ENCODE results near the gene FAM181A. TPM values are rescaled to one million over a fixed set of nuclear protein-coding genes. Genes with fewer than 3 reads are reported as not detected.

FAM181A gene
- total RNA-seq, 1 experiment from 2014 or later = not detected

DNA sequence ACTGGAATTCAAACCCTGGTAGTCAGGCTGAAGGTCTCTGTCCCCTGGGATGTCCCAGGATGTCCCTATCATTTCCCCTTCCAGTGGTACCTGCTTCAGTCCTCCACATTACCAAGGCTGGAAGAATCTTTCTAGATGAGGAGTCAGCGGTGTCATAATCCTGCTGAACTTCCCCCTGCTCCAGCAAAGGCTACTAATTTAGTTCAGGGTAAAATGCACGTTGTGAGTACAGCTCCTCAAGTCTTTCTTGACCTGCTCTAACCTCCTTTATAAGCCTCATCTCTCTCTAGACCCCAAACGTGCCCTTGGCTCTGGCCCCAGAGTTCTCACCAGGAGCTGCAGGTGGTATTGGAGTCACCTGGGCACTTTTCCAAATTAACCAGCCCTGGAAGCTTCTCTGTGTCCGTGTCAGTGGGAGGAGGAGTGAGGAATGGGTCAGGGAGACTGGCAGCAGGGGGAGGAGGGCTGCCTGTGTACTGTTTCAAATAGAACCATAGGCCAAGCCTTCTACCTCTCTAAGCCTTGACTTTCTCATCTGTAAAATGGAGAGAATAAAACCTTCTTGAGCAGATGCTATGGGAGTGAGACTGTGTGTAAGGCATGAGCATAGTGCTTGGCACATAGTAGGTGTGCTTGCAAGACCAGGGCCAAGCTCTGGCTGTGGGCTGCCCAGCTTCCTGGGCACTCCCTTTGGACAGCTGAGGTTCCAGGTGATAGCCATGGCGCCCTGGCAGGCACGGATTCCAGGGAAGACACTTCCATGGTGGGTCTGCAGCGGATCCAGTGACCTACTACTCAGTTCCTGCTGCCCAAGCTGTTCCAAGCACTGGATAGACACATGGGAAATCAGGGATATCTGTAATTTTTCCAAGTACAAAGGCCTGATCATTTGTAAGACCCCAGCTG is 24.7 kb downstream of the FAM181A start:
- H3K9me2 ChIP-seq (replicated peaks; ENCODE audit: low read length) = no peaks in the 10 kb centered on the region
- no peaks in the 10 kb centered on the region for H3K4me1 ChIP-seq (ENCODE audit: insufficient read depth, low read length)
- ChIA-PET CTCF (no interaction called here), POLR2A (ENCODE audit: unreplicated experiment) (no interaction called here)
- H3K4me2 ChIP-seq (ENCODE audit: low read length) = no peak overlapping the region
- no peak overlapping the region for H3K4me3 ChIP-seq (ENCODE audit: low read length)
- TF ChIP-seq EZH2 (IDR thresholded peaks at IDR 0.05; ENCODE audit: low read length, unreplicated experiment) (no peak), EZH2phosphoT487 (IDR thresholded peaks at IDR 0.05; ENCODE audit: borderline replicate concordance, low read length) (no peak)
- TF ChIP-seq, protein P1, sequence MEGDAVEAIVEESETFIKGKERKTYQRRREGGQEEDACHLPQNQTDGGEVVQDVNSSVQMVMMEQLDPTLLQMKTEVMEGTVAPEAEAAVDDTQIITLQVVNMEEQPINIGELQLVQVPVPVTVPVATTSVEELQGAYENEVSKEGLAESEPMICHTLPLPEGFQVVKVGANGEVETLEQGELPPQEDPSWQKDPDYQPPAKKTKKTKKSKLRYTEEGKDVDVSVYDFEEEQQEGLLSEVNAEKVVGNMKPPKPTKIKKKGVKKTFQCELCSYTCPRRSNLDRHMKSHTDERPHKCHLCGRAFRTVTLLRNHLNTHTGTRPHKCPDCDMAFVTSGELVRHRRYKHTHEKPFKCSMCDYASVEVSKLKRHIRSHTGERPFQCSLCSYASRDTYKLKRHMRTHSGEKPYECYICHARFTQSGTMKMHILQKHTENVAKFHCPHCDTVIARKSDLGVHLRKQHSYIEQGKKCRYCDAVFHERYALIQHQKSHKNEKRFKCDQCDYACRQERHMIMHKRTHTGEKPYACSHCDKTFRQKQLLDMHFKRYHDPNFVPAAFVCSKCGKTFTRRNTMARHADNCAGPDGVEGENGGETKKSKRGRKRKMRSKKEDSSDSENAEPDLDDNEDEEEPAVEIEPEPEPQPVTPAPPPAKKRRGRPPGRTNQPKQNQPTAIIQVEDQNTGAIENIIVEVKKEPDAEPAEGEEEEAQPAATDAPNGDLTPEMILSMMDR (conservative IDR thresholded peaks at IDR 0.05; ENCODE audit: low read depth, low read length) = no peak
- ATAC-seq = no peak
- no peaks in the 10 kb centered on the region for H3K36me3 ChIP-seq (ENCODE audit: low read depth, low read length)
- H3F3A ChIP-seq (ENCODE audit: low read length, unreplicated experiment) = no peaks in the 10 kb centered on the region
- no TSS peak for BruUV-seq (replicated peaks)
- no peak overlapping the region for H3K27ac ChIP-seq (ENCODE audit: low read length)
- no peaks in the 10 kb centered on the region for H3K27me3 ChIP-seq (ENCODE audit: low read length)
- H3K79me2 ChIP-seq (ENCODE audit: low read length) = no peaks in the 10 kb centered on the region
- no peaks in the 10 kb centered on the region for H3K9me3 ChIP-seq (ENCODE audit: low read length)
- no peak for DNase-seq
- H2AFZ ChIP-seq (ENCODE audit: low read length) = no peak overlapping the region
- no peak overlapping the region for H3K9ac ChIP-seq (ENCODE audit: low read length)
- intact Hi-C loops (cut with micrococcal nuclease) = no loop called here
- no peaks in the 10 kb centered on the region for H4K20me1 ChIP-seq (ENCODE audit: low read length)

- no peaks in the 10 kb centered on the region for H4K20me1 ChIP-seq (ENCODE audit: low read length)
- no peak overlapping the region for H3K4me2 ChIP-seq (ENCODE audit: low read length)
- ATAC-seq (no peak), DNase-seq (no peak)
- no peaks in the 10 kb centered on the region for H3F3A ChIP-seq (ENCODE audit: low read length, unreplicated experiment)
- ChIA-PET CTCF (no interaction called here), POLR2A (ENCODE audit: unreplicated experiment) (no interaction called here)
- intact Hi-C loops (cut with micrococcal nuclease) = no loop called here
- H3K27me3 ChIP-seq (ENCODE audit: low read length) = no peaks in the 10 kb centered on the region
- no peaks in the 10 kb centered on the region for H3K9me2 ChIP-seq (replicated peaks; ENCODE audit: low read length)
- no peaks in the 10 kb centered on the region for H3K36me3 ChIP-seq (ENCODE audit: low read depth, low read length)
- BruUV-seq (replicated peaks) = no TSS peak
- no peaks in the 10 kb centered on the region for H3K9me3 ChIP-seq (ENCODE audit: low read length)
- TF ChIP-seq, protein P1 (conservative IDR thresholded peaks at IDR 0.05; ENCODE audit: low read depth, low read length) = no peak
- TF ChIP-seq EZH2 (IDR thresholded peaks at IDR 0.05; ENCODE audit: low read length, unreplicated experiment) (no peak), EZH2phosphoT487 (IDR thresholded peaks at IDR 0.05; ENCODE audit: borderline replicate concordance, low read length) (no peak)
- H3K9ac ChIP-seq (ENCODE audit: low read length) = no peak overlapping the region
- H3K4me1 ChIP-seq (ENCODE audit: insufficient read depth, low read length) = no peaks in the 10 kb centered on the region
- no peak overlapping the region for H3K4me3 ChIP-seq (ENCODE audit: low read length)
- H3K27ac ChIP-seq (ENCODE audit: low read length) = no peak overlapping the region
- H3K79me2 ChIP-seq (ENCODE audit: low read length) = no peaks in the 10 kb centered on the region
- H2AFZ ChIP-seq (ENCODE audit: low read length) = no peak overlapping the region
These were observed 25.7 kb downstream of the FAM181A start for GRCh38 chr14:93952829-93953228.

DNA sequence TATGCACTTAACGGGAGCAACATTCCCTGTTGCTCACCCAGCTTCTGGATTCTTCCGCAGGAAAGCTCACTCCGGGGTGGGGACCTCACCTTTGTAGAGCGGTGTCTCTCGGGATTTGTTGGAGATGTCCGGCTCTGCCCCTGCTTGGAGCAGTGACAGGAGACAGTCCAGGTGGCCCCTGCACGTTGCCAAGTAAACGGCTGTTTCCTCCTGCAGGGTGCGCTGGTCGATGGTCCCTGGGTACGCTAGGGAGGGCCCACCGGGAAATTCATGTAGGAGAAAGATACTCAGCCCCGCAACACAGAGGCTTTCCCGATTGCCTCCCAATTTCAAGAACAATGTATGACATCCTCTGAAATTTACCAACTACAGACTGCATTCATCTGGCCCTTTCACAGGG is 26.1 kb downstream of the FAM181A start:
- ChIA-PET CTCF (no interaction called here), POLR2A (ENCODE audit: unreplicated experiment) (no interaction called here)
- no peak for ATAC-seq
- intact Hi-C loops (cut with micrococcal nuclease) = no loop called here
- Histone ChIP-seq H3K9me2 (replicated peaks; ENCODE audit: low read length) (no peaks in the 10 kb centered on the region), H3K4me1 (ENCODE audit: insufficient read depth, low read length) (no peaks in the 10 kb centered on the region), H3K36me3 (ENCODE audit: low read depth, low read length) (no peaks in the 10 kb centered on the region), H3F3A (ENCODE audit: low read length, unreplicated experiment) (no peaks in the 10 kb centered on the region), H3K79me2 (ENCODE audit: low read length) (no peaks in the 10 kb centered on the region), H3K27ac (ENCODE audit: low read length) (no peak overlapping the region), H2AFZ (ENCODE audit: low read length) (no peak overlapping the region), H4K20me1 (ENCODE audit: low read length) (no peaks in the 10 kb centered on the region), H3K4me2 (ENCODE audit: low read length) (no peak overlapping the region), H3K27me3 (ENCODE audit: low read length) (no peaks in the 10 kb centered on the region), H3K9ac (ENCODE audit: low read length) (no peak overlapping the region), H3K4me3 (ENCODE audit: low read length) (no peak overlapping the region), H3K9me3 (ENCODE audit: low read length) (no peaks in the 10 kb centered on the region)
- BruUV-seq (replicated peaks) = no TSS peak
- no peak for DNase-seq
- no peak for TF ChIP-seq EZH2 (IDR thresholded peaks at IDR 0.05; ENCODE audit: low read length, unreplicated experiment)
- no peak for TF ChIP-seq EZH2phosphoT487 (IDR thresholded peaks at IDR 0.05; ENCODE audit: borderline replicate concordance, low read length)
- TF ChIP-seq, protein P1 (conservative IDR thresholded peaks at IDR 0.05; ENCODE audit: low read depth, low read length) = no peak
